ENCODE results near the gene POPDC3. TPM values are rescaled to one million over a fixed set of nuclear protein-coding genes. Genes with fewer than 3 reads are reported as not detected.

The POPDC3 gene
- total RNA-seq, 1 donor from 2014 or later = not detected

DNA sequence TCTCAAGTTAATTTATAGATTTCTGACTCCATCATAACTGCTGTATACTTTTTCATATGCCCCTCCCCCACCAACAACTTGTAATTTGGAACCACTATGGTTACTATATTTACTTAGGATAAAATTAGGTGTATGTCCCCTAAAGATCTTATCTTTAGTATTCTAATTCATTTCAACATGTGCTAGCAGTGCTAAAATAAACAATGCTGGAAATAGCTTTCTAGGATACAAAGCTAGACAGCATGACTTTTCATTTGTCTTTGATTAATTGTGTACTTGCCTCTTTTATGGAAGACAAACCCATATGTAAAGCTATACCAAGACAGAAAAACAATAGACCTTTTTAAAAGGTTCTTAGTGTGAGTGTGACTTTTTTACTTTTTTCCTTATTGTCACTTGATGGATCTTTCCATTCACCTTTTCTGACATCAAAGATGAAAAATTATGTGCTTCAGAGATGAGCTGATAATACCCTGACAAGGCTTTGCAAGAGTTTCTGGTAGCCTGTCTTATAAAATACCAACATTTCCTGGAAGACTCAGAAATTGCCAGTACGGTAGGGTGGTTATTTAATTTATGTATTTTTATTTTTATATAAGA lies 31.2 kb upstream of the POPDC3 start:
- Mint-ChIP-seq H3K27me3 (ENCODE audit: low read depth) (peaks cover 13% of the 10 kb centered on the region), H3K9me3 (no peaks in the 10 kb centered on the region), H3K36me3 (ENCODE audit: low read depth) (no peaks in the 10 kb centered on the region), H3K27ac (no peak overlapping the region), H3K4me3 (ENCODE audit: low read depth) (no peak overlapping the region), H3K4me1 (ENCODE audit: low read depth) (peaks cover 17% of the 10 kb centered on the region)
- DNase-seq (ENCODE audit: low spot score) = no peak
- intact Hi-C loops (cut with micrococcal nuclease) = loop anchor here (5.0 kb wide), 1 partner anchor 46 kb away; no protein-coding TSS in a partner anchor

GRCh38 chr6:105209950-105210706 lies 30.3 kb upstream of the POPDC3 start:
- Mint-ChIP-seq H3K27ac (no peak overlapping the region), H3K27me3 (ENCODE audit: low read depth) (peaks cover 9% of the 10 kb centered on the region), H3K4me1 (ENCODE audit: low read depth) (peaks cover 17% of the 10 kb centered on the region), H3K9me3 (no peaks in the 10 kb centered on the region), H3K4me3 (ENCODE audit: low read depth) (no peak overlapping the region), H3K36me3 (ENCODE audit: low read depth) (no peaks in the 10 kb centered on the region)
- intact Hi-C loops (cut with micrococcal nuclease) = loop anchor here (5.0 kb wide), 2 partner anchors 47 to 192 kb away; partner anchors contain the start of gene PREP
- no peak for DNase-seq (ENCODE audit: low spot score)

DNA sequence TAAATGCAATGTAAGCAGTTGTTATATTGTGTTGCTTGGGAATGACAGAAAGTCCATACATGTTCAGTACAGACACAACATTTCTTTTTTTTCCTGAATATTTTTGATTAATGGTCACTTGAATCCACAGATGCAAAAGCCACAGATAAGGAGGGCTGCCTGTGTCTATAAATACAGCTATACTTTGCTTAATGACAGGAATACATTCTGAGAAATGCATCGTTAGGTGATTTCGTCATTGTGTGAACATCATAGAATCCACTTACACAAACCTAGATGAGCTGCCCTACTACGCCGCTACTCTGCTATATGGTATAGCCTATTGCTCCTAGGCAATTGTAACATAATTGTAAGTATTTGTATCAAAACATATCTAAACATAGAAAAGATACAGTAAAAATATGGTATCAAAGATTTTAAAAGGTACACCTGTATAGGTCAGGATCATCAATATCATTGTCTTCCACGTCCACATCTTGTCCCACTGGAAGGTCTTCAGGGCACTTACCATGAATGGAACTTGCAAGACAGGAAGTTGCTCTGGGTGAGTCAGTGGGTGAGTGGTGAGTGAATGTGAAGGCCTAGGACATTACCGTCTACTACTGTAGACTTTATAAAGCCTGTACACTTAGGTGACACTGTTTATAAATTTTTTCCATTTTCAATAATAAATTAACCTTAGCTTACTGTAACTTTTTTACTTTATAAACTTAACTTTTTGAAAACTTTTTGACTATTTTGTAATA lies 27.9 kb upstream of the POPDC3 start:
- intact Hi-C loops (cut with micrococcal nuclease) = loop anchor here (5.0 kb wide), 1 partner anchor 195 kb away; the partner anchor contains the start of gene PREP
- peaks cover 18% of the 10 kb centered on the region for H3K27me3 Mint-ChIP-seq (ENCODE audit: low read depth)
- H3K4me1 Mint-ChIP-seq (ENCODE audit: low read depth) = peaks cover 15% of the 10 kb centered on the region
- no peak overlapping the region for H3K4me3 Mint-ChIP-seq (ENCODE audit: low read depth)
- no peaks in the 10 kb centered on the region for H3K9me3 Mint-ChIP-seq
- DNase-seq (ENCODE audit: low spot score) = no peak
- H3K27ac Mint-ChIP-seq = no peak overlapping the region
- H3K36me3 Mint-ChIP-seq (ENCODE audit: low read depth) = no peaks in the 10 kb centered on the region

GRCh38 chr6:105204768-105205167 lies 25.0 kb upstream of the POPDC3 start:
- no peaks in the 10 kb centered on the region for H3K9me3 Mint-ChIP-seq
- no peak overlapping the region for H3K4me3 Mint-ChIP-seq (ENCODE audit: low read depth)
- intact Hi-C loops (cut with micrococcal nuclease) = loop anchor here (5.0 kb wide), 1 partner anchor 198 kb away; the partner anchor contains the start of gene PREP
- no peaks in the 10 kb centered on the region for H3K36me3 Mint-ChIP-seq (ENCODE audit: low read depth)
- peaks cover 30% of the 10 kb centered on the region for H3K27me3 Mint-ChIP-seq (ENCODE audit: low read depth)
- no peak for DNase-seq (ENCODE audit: low spot score)
- no peaks in the 10 kb centered on the region for H3K4me1 Mint-ChIP-seq (ENCODE audit: low read depth)
- no peak overlapping the region for H3K27ac Mint-ChIP-seq

GRCh38 chr6:105204331-105204730 lies 24.5 kb upstream of the POPDC3 start:
- no peak for DNase-seq (ENCODE audit: low spot score)
- Mint-ChIP-seq H3K27me3 (ENCODE audit: low read depth) (peaks cover 30% of the 10 kb centered on the region), H3K9me3 (no peaks in the 10 kb centered on the region), H3K4me3 (ENCODE audit: low read depth) (no peak overlapping the region), H3K27ac (no peak overlapping the region), H3K4me1 (ENCODE audit: low read depth) (no peaks in the 10 kb centered on the region), H3K36me3 (ENCODE audit: low read depth) (no peaks in the 10 kb centered on the region)
- intact Hi-C loops (cut with micrococcal nuclease) = no loop called here

GRCh38 chr6:105202486-105202885 lies 22.7 kb upstream of the POPDC3 start:
- no peak overlapping the region for H3K4me3 Mint-ChIP-seq (ENCODE audit: low read depth)
- no peaks in the 10 kb centered on the region for H3K4me1 Mint-ChIP-seq (ENCODE audit: low read depth)
- H3K27me3 Mint-ChIP-seq (ENCODE audit: low read depth) = peaks cover 27% of the 10 kb centered on the region
- H3K9me3 Mint-ChIP-seq = no peaks in the 10 kb centered on the region
- intact Hi-C loops (cut with micrococcal nuclease) = no loop called here
- no peak for DNase-seq (ENCODE audit: low spot score)
- H3K27ac Mint-ChIP-seq = no peak overlapping the region
- no peaks in the 10 kb centered on the region for H3K36me3 Mint-ChIP-seq (ENCODE audit: low read depth)

DNA sequence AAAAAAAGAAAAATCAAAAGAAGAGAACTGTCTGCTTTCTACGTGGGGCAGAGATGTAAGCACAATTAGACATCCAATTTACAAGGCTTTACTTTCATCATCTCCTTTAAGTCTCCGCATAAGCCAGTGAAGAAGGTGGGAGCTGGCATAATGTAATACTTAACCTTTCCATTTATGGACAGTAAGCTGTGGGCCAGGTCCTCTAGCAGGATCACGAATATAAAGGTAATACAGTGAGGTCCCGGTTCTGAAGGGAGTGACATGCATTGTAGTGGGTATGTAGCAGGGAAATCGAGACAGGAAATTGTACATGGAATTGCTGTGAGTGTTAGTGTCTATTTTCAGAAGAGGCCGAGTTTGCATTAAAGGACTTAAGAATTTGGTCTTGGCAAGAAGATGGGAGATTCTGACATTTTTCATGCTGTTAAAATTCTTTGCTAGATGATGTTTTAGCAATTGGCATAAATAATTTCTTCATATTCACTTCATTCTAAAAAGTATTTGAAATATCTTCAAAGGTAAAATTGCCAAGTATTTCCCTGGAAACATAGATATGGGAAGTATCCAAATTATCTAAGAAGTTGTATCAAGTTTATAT lies 20.4 kb upstream of the POPDC3 start:
- intact Hi-C loops (cut with micrococcal nuclease) = no loop called here
- Mint-ChIP-seq H3K27me3 (ENCODE audit: low read depth) (peaks cover 27% of the 10 kb centered on the region), H3K4me1 (ENCODE audit: low read depth) (no peaks in the 10 kb centered on the region), H3K9me3 (no peaks in the 10 kb centered on the region), H3K36me3 (ENCODE audit: low read depth) (no peaks in the 10 kb centered on the region), H3K4me3 (ENCODE audit: low read depth) (no peak overlapping the region), H3K27ac (no peak overlapping the region)
- no peak for DNase-seq (ENCODE audit: low spot score)

- no peaks in the 10 kb centered on the region for H3K4me1 Mint-ChIP-seq (ENCODE audit: low read depth)
- intact Hi-C loops (cut with micrococcal nuclease) = no loop called here
- no peak for DNase-seq (ENCODE audit: low spot score)
- no peaks in the 10 kb centered on the region for H3K9me3 Mint-ChIP-seq
- H3K36me3 Mint-ChIP-seq (ENCODE audit: low read depth) = no peaks in the 10 kb centered on the region
- H3K27me3 Mint-ChIP-seq (ENCODE audit: low read depth) = peaks cover 28% of the 10 kb centered on the region
- H3K27ac Mint-ChIP-seq = no peak overlapping the region
- no peak overlapping the region for H3K4me3 Mint-ChIP-seq (ENCODE audit: low read depth)
These were observed 19.9 kb upstream of the POPDC3 start for GRCh38 chr6:105199711-105200110.

DNA sequence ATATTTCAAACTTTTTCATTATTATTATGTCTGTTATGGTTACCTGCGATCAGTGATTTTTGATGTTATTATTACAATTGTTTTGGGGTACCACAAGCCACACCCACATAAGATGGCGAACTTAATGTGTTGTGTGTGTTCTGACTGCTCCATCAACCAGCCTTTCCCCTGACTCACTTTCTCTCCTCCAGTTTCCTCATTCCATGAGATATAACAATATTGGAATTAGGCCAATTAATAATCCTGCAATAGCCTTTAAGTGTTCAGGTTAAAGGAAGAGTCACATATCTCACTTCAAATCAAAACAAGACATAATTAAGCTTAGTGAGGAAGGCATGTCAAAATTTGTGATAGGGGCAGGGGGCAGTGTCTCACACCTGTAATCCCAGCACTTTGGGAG lies 16.3 kb upstream of the POPDC3 start:
- no peak overlapping the region for H3K4me3 Mint-ChIP-seq (ENCODE audit: low read depth)
- DNase-seq (ENCODE audit: low spot score) = no peak
- H3K4me1 Mint-ChIP-seq (ENCODE audit: low read depth) = no peaks in the 10 kb centered on the region

GRCh38 chr6:105194591-105194990 lies 14.8 kb upstream of the POPDC3 start:
- Mint-ChIP-seq H3K9me3 (no peaks in the 10 kb centered on the region), H3K27ac (no peak overlapping the region), H3K27me3 (ENCODE audit: low read depth) (peaks cover 12% of the 10 kb centered on the region), H3K4me1 (ENCODE audit: low read depth) (no peaks in the 10 kb centered on the region), H3K36me3 (ENCODE audit: low read depth) (no peaks in the 10 kb centered on the region), H3K4me3 (ENCODE audit: low read depth) (no peak overlapping the region)
- DNase-seq (ENCODE audit: low spot score) = no peak
- intact Hi-C loops (cut with micrococcal nuclease) = no loop called here

More for the DNA sequence above, 16.3 kb upstream of the POPDC3 start:
- Mint-ChIP-seq H3K9me3 (no peaks in the 10 kb centered on the region), H3K27ac (no peak overlapping the region), H3K27me3 (ENCODE audit: low read depth) (peaks cover 16% of the 10 kb centered on the region), H3K36me3 (ENCODE audit: low read depth) (no peaks in the 10 kb centered on the region)
- intact Hi-C loops (cut with micrococcal nuclease) = no loop called here

DNA sequence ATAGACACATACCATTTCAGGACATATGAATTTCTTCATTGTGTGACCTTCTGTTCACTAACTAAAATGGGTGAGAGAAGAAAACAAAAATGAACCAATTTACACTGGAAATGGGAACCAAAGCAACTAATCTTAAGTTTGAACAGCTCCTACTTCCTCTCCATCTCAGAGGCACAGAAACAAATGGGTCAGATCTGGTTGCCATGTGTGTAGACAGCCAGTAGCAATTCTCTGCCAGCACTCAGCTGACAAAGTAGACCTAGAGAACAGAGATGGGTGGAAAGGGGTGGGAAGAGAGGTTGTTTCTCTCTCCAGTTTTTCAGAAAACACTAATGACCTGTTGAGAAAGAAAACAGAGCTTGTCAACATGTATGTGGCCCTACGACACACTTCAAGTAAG lies 14.3 kb upstream of the POPDC3 start:
- H3K36me3 Mint-ChIP-seq (ENCODE audit: low read depth) = no peaks in the 10 kb centered on the region
- intact Hi-C loops (cut with micrococcal nuclease) = no loop called here
- H3K4me1 Mint-ChIP-seq (ENCODE audit: low read depth) = no peaks in the 10 kb centered on the region
- no peak overlapping the region for H3K27ac Mint-ChIP-seq
- H3K27me3 Mint-ChIP-seq (ENCODE audit: low read depth) = peaks cover 15% of the 10 kb centered on the region
- H3K4me3 Mint-ChIP-seq (ENCODE audit: low read depth) = no peak overlapping the region
- DNase-seq (ENCODE audit: low spot score) = no peak
- no peaks in the 10 kb centered on the region for H3K9me3 Mint-ChIP-seq

- intact Hi-C loops (cut with micrococcal nuclease) = no loop called here
- Mint-ChIP-seq H3K27ac (no peak overlapping the region), H3K27me3 (ENCODE audit: low read depth) (peaks cover 15% of the 10 kb centered on the region), H3K4me1 (ENCODE audit: low read depth) (no peaks in the 10 kb centered on the region), H3K36me3 (ENCODE audit: low read depth) (no peaks in the 10 kb centered on the region), H3K4me3 (ENCODE audit: low read depth) (no peak overlapping the region), H3K9me3 (no peaks in the 10 kb centered on the region)
- DNase-seq (ENCODE audit: low spot score) = no peak
These were observed 13.8 kb upstream of the POPDC3 start for GRCh38 chr6:105193647-105194046.
